Upper lobe of left lung (tissue), 4 donors: ENCODE results near the gene WASF3.

ENCODE experiments used
- EP300 ChIP-seq, 4 donors: sonication (generic); formaldehyde crosslinking; IDR thresholded peaks; one replicate each; pipeline ENCODE4 v1.5.1; 2017; ENCODE audit warnings: antibody characterized with exemption in 4 of 4, control low read depth in 2 of 4
- POLR2A ChIP-seq, 4 donors: fragments of 450-650 bp; IDR thresholded peaks; one replicate each; pipeline ENCODE4 v1.5.1; 2016 to 2017; ENCODE audit warnings: antibody characterized with exemption in 4 of 4, mild to moderate bottlenecking in 2 of 4
- POLR2AphosphoS5 ChIP-seq, 2 donors: sonication (generic); formaldehyde crosslinking; IDR thresholded peaks; one replicate each; pipeline ENCODE4 v1.5.1; 2017; ENCODE audit warnings: antibody characterized with exemption in 2 of 2
- TF ChIP-seq, protein P1 (sequence below), 6 experiments: fragments of 450-650 bp in 4 of 6; fragments of 200-600 bp in 2 of 6; sonication (generic) in 2 of 6; IDR thresholded peaks; one replicate each; pipeline ENCODE4 v1.5.1; 2016 to 2019; ENCODE audit warnings: antibody characterized with exemption in 6 of 6

DNA sequence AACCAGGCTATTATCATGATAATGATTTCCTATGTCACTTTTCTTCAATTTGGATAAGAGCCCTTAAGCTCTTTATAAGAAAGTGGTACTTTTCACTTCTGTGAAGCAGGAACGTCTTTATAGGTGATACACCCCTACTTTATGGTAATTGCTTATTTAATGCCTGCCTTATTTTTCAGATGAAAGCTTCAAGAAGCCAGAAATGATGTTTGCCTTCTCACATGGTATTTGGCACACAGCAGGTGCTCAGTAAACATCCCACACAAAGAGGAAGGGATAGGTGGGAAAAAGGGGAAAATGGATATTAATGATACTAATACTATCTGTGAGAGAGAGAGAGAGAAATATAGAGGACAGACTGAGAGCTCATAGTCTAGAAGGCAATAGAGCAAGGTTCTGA lies 29.0 kb upstream of the WASF3 start:
- TF ChIP-seq POLR2A (IDR thresholded peaks at IDR 0.05) (no peak), POLR2AphosphoS5 (IDR thresholded peaks at IDR 0.05) (no peak), EP300 (IDR thresholded peaks at IDR 0.05) (no peak)
- TF ChIP-seq, protein P1, sequence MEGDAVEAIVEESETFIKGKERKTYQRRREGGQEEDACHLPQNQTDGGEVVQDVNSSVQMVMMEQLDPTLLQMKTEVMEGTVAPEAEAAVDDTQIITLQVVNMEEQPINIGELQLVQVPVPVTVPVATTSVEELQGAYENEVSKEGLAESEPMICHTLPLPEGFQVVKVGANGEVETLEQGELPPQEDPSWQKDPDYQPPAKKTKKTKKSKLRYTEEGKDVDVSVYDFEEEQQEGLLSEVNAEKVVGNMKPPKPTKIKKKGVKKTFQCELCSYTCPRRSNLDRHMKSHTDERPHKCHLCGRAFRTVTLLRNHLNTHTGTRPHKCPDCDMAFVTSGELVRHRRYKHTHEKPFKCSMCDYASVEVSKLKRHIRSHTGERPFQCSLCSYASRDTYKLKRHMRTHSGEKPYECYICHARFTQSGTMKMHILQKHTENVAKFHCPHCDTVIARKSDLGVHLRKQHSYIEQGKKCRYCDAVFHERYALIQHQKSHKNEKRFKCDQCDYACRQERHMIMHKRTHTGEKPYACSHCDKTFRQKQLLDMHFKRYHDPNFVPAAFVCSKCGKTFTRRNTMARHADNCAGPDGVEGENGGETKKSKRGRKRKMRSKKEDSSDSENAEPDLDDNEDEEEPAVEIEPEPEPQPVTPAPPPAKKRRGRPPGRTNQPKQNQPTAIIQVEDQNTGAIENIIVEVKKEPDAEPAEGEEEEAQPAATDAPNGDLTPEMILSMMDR (IDR thresholded peaks at IDR 0.05) = no peak
